ENCODE data around the gene DENND6A. TPM values are rescaled to one million over a fixed set of nuclear protein-coding genes. Genes with fewer than 3 reads are reported as not detected.

The DENND6A gene
- total and polyA plus RNA-seq, 4 donors: 8.2 to 53.8 (median 18.9) TPM

GRCh38 chr3:57596495-57597126 is 96.3 kb downstream of the DENND6A start:
- 0% methylated on average over 31 of the region's 31 CpGs for WGBS, 2 donors
- Histone ChIP-seq H3K4me1 (ENCODE audit: control insufficient read depth in 5 of 5, insufficient read depth in 5 of 5, low read length in 5 of 5) (peaks cover 7 to 22% (median 11%) of the 10 kb centered on the region in 5 donors), H3K9ac (ENCODE audit: insufficient read depth in 1 of 2, low read length in 2 of 2) (peak overlapping the region; percentile 98 to 99), H3K36me3 (ENCODE audit: control insufficient read depth in 4 of 4, insufficient read depth in 4 of 4, low read length in 4 of 4) (peaks cover 0 to 5% (median 4%) of the 10 kb centered on the region in 4 donors), H3K9me3 (ENCODE audit: control insufficient read depth in 4 of 4, insufficient read depth in 3 of 4, low read length in 3 of 4) (no peaks in the 10 kb centered on the region), H3K27ac (ENCODE audit: low read depth in 1 of 2, low read length in 1 of 2) (peak overlapping the region; percentile 97 to 100), H3K27me3 (ENCODE audit: control insufficient read depth in 3 of 3, insufficient read depth in 3 of 3, low read length in 2 of 3) (no peaks in the 10 kb centered on the region), H3K4me3 (peak overlapping the region; percentile 78)
- DNase-seq: peak; percentile 78 to 84 (median 82)
- no peak for TF ChIP-seq CTCF (IDR thresholded peaks at IDR 0.05; ENCODE audit: control extremely low read depth, extremely low read depth)
- peak; percentile 36 for ATAC-seq (ENCODE audit: insufficient read depth, low FRiP score)

- WGBS, 2 donors: 36 to 56% methylated on average over 5 of the region's 5 CpGs
- no peak overlapping the region for H3K27ac ChIP-seq (ENCODE audit: low read depth in 1 of 2, low read length in 1 of 2)
- peaks cover 6 to 22% (median 11%) of the 10 kb centered on the region in 5 donors for H3K4me1 ChIP-seq (ENCODE audit: control insufficient read depth in 5 of 5, insufficient read depth in 5 of 5, low read length in 5 of 5)
These were observed 98.3 kb downstream of the DENND6A start for GRCh38 chr3:57594576-57594975.

GRCh38 chr3:57594144-57594543 is 98.7 kb downstream of the DENND6A start:
- Histone ChIP-seq H3K27ac (ENCODE audit: low read depth in 1 of 2, low read length in 1 of 2) (no peak overlapping the region), H3K4me1 (ENCODE audit: control insufficient read depth in 5 of 5, insufficient read depth in 5 of 5, low read length in 5 of 5) (peaks cover 6 to 22% (median 10%) of the 10 kb centered on the region in 5 donors)
- no peak for ATAC-seq (ENCODE audit: insufficient read depth, low FRiP score)

More at GRCh38 chr3:57594576-57594975, 98.3 kb downstream of the DENND6A start:
- ATAC-seq (ENCODE audit: insufficient read depth, low FRiP score) (no peak), DNase-seq (no peak)
- H3K4me3 ChIP-seq: no peak overlapping the region
- H3K9me3 ChIP-seq (ENCODE audit: control insufficient read depth in 4 of 4, insufficient read depth in 3 of 4, low read length in 3 of 4): no peaks in the 10 kb centered on the region
- peaks cover 0 to 6% (median 4%) of the 10 kb centered on the region in 4 donors for H3K36me3 ChIP-seq (ENCODE audit: control insufficient read depth in 4 of 4, insufficient read depth in 4 of 4, low read length in 4 of 4)
- H3K9ac ChIP-seq (ENCODE audit: insufficient read depth in 1 of 2, low read length in 2 of 2): peak overlapping the region in 1 of 2 donors; percentile 34
- TF ChIP-seq CTCF (IDR thresholded peaks at IDR 0.05; ENCODE audit: control extremely low read depth, extremely low read depth): no peak
- no peaks in the 10 kb centered on the region for H3K27me3 ChIP-seq (ENCODE audit: control insufficient read depth in 3 of 3, insufficient read depth in 3 of 3, low read length in 2 of 3)

More at GRCh38 chr3:57594144-57594543, 98.7 kb downstream of the DENND6A start:
- Histone ChIP-seq H3K4me3 (no peak overlapping the region), H3K36me3 (ENCODE audit: control insufficient read depth in 4 of 4, insufficient read depth in 4 of 4, low read length in 4 of 4) (peaks cover 0 to 6% (median 4%) of the 10 kb centered on the region in 4 donors), H3K9me3 (ENCODE audit: control insufficient read depth in 4 of 4, insufficient read depth in 3 of 4, low read length in 3 of 4) (no peaks in the 10 kb centered on the region), H3K27me3 (ENCODE audit: control insufficient read depth in 3 of 3, insufficient read depth in 3 of 3, low read length in 2 of 3) (no peaks in the 10 kb centered on the region), H3K9ac (ENCODE audit: insufficient read depth in 1 of 2, low read length in 2 of 2) (no peak overlapping the region)
- no peak for DNase-seq
- no peak for TF ChIP-seq CTCF (IDR thresholded peaks at IDR 0.05; ENCODE audit: control extremely low read depth, extremely low read depth)
- 74 to 78% methylated on average over 4 of the region's 4 CpGs for WGBS, 2 donors

Measured in lung (tissue), 12 donors.